ENCODE data around the gene SRP68.

DNA sequence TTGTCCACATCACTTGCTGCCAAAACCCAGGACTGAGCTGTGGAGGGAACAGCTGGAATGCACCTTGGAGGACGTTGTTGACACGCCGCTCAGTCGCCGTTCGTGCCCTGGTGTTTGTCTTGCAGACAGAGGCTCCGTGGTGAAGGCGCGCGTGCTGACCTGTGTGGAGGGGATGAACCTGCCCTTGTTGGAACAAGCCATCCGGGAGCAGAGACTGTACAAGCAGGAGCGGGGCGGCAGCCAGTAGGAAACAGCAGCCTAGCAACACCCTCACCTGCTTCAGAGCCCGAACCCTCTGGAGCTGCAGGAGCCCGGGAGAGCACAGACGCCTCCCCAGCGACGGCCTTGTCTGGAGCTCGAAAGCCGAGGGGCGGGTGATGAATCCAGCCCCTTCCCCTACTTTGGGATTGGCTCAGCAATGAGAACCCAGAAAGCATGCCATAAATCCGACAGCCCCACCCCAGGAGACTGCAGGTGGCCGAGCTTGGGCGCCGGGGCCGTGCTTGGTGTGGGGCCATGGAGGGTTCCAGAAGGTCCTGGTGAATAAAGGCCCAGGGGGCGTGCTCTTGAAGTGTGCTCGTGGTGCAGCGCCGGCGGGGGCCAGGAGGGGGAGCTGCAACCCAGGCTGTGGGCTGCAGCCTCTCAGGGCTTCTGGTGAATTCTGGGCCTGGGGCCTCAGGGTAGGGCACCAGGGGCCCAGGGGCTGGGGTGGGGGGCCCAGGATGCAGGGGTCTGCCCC, 72.1 kb downstream of the SRP68 start:
- TF ChIP-seq RAD21 (IDR thresholded peaks at IDR 0.05) (peak; percentile 38 to 69), CTCF (IDR thresholded peaks at IDR 0.05; ENCODE audit: low read depth, low read length, missing input control) (peak; percentile 61), FOXA1 (IDR thresholded peaks at IDR 0.05) (no peak), RXRA (IDR thresholded peaks at IDR 0.05) (peak; percentile 22 to 55), EGR1 (IDR thresholded peaks at IDR 0.05; ENCODE audit: low read depth in 2 of 2) (no peak), ATF3 (IDR thresholded peaks at IDR 0.05) (no peak)
- TF ChIP-seq, protein P1, sequence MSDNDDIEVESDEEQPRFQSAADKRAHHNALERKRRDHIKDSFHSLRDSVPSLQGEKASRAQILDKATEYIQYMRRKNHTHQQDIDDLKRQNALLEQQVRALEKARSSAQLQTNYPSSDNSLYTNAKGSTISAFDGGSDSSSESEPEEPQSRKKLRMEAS (IDR thresholded peaks at IDR 0.05) = no peak
